ENCODE measurements around the gene KLF5. TPM values are rescaled to one million over a fixed set of nuclear protein-coding genes. Genes with fewer than 3 reads are reported as not detected.

The KLF5 gene
- total RNA-seq, 1 donor from 2014 or later, result 23.0 TPM

GRCh38 chr13:73065036-73065435, 6.2 kb downstream of the KLF5 start:
- H3K4me3 ChIP-seq (ENCODE audit: low read depth, low read length), result no peak overlapping the region
- no peaks in the 10 kb centered on the region for H3K36me3 ChIP-seq (ENCODE audit: control insufficient read depth, insufficient read depth, low read length)
- no peak for DNase-seq (ENCODE audit: low read depth)
- no peak for TF ChIP-seq CTCF (IDR thresholded peaks at IDR 0.05; ENCODE audit: insufficient read depth, low read length, poor library complexity, severe bottlenecking)
- H3K27me3 ChIP-seq (ENCODE audit: control insufficient read depth, insufficient read depth, low read length), result no peaks in the 10 kb centered on the region

- Histone ChIP-seq H3K4me3 (ENCODE audit: low read depth, low read length) (no peak overlapping the region), H3K27me3 (ENCODE audit: control insufficient read depth, insufficient read depth, low read length) (no peaks in the 10 kb centered on the region), H3K36me3 (ENCODE audit: control insufficient read depth, insufficient read depth, low read length) (no peaks in the 10 kb centered on the region)
- no peak for TF ChIP-seq CTCF (IDR thresholded peaks at IDR 0.05; ENCODE audit: insufficient read depth, low read length, poor library complexity, severe bottlenecking)
- no peak for DNase-seq (ENCODE audit: low read depth)
These were observed 7.0 kb downstream of the KLF5 start for GRCh38 chr13:73065665-73066340.

- Histone ChIP-seq H3K27me3 (ENCODE audit: control insufficient read depth, insufficient read depth, low read length) (no peaks in the 10 kb centered on the region), H3K4me3 (ENCODE audit: low read depth, low read length) (no peak overlapping the region), H3K36me3 (ENCODE audit: control insufficient read depth, insufficient read depth, low read length) (no peaks in the 10 kb centered on the region)
- no peak for TF ChIP-seq CTCF (IDR thresholded peaks at IDR 0.05; ENCODE audit: insufficient read depth, low read length, poor library complexity, severe bottlenecking)
- no peak for DNase-seq (ENCODE audit: low read depth)
These were observed 10.5 kb downstream of the KLF5 start for GRCh38 chr13:73069206-73069805.

- no peak for DNase-seq (ENCODE audit: low read depth)
- no peak for TF ChIP-seq CTCF (IDR thresholded peaks at IDR 0.05; ENCODE audit: insufficient read depth, low read length, poor library complexity, severe bottlenecking)
- no peak overlapping the region for H3K4me3 ChIP-seq (ENCODE audit: low read depth, low read length)
- no peaks in the 10 kb centered on the region for H3K27me3 ChIP-seq (ENCODE audit: control insufficient read depth, insufficient read depth, low read length)
- H3K36me3 ChIP-seq (ENCODE audit: control insufficient read depth, insufficient read depth, low read length), result no peaks in the 10 kb centered on the region
These were observed 11.8 kb downstream of the KLF5 start for GRCh38 chr13:73070451-73071098.

- Histone ChIP-seq H3K27me3 (ENCODE audit: control insufficient read depth, insufficient read depth, low read length) (no peaks in the 10 kb centered on the region), H3K36me3 (ENCODE audit: control insufficient read depth, insufficient read depth, low read length) (no peaks in the 10 kb centered on the region), H3K4me3 (ENCODE audit: low read depth, low read length) (no peak overlapping the region)
- no peak for DNase-seq (ENCODE audit: low read depth)
- TF ChIP-seq CTCF (IDR thresholded peaks at IDR 0.05; ENCODE audit: insufficient read depth, low read length, poor library complexity, severe bottlenecking), result no peak
These were observed 13.6 kb downstream of the KLF5 start for GRCh38 chr13:73072239-73072900.
